ENCODE measurements around the gene NFATC1.

Gene NFATC1

DNA sequence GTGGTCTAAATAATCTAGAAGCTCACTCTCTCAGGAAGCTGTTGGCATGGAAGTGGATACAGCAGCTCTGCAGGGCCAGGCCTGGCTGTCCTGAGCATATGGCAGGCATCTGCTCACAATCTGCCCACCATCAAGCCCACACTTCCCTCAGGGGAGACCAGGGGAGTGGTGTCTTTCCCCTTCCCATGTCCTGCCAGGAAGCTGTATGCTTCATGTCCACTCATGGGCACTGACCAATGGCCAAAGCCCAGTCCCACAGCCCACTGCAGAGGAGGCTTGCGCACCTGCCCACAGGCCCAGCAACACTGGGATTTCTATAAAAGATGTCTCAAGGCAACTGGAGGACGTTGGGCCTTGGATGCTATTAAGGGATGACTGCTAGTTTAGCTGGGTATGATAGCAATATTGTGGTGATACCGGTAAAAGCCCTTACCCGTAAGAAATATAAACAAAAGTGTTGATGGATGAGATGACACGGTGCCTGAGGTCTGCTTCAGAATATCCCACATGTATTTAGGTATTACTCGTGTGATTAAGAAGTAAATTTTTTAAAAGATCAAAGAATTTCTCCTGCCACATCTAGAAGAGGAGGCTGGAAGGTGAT is 177.2 kb downstream of the NFATC1 start:
- DNase-seq (ENCODE audit: low read depth) = no peak

DNA sequence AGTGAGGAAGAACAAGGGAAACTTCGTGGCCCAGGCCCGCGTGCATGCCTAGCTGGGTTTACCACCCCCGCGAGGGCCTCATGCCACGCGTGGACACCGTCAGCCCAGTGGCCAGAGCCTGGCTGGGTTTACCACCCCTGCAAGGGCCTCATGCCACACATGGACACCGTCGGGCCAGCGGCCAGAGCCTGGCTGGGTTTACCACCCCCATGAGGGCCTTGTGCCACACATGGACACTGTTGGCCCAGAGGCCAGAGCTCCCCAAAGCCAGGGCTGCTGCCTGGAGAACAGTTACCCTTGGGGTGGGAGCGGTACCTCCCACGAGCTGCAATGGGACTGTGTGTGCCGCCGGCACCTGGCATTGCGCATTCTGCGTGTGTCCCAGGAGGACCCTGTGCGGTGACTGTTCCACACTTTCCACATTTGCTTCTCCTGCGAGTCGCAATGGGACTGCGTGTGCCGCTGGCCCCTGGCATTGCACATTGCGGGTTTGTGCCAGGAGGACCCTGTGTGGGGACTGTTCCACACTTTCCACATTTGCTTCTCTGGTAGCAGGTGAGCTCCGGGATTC is 178.3 kb downstream of the NFATC1 start:
- DNase-seq (ENCODE audit: low read depth) = no peak

- DNase-seq (ENCODE audit: low read depth) = no peak
These were observed 179.3 kb downstream of the NFATC1 start for GRCh38 chr18:79574938-79575525.

- DNase-seq (ENCODE audit: low read depth) = no peak
These were observed 180.4 kb downstream of the NFATC1 start for GRCh38 chr18:79575891-79576685.

- DNase-seq (ENCODE audit: low read depth) = no peak
These were observed 181.1 kb downstream of the NFATC1 start for GRCh38 chr18:79576686-79577351.

DNA sequence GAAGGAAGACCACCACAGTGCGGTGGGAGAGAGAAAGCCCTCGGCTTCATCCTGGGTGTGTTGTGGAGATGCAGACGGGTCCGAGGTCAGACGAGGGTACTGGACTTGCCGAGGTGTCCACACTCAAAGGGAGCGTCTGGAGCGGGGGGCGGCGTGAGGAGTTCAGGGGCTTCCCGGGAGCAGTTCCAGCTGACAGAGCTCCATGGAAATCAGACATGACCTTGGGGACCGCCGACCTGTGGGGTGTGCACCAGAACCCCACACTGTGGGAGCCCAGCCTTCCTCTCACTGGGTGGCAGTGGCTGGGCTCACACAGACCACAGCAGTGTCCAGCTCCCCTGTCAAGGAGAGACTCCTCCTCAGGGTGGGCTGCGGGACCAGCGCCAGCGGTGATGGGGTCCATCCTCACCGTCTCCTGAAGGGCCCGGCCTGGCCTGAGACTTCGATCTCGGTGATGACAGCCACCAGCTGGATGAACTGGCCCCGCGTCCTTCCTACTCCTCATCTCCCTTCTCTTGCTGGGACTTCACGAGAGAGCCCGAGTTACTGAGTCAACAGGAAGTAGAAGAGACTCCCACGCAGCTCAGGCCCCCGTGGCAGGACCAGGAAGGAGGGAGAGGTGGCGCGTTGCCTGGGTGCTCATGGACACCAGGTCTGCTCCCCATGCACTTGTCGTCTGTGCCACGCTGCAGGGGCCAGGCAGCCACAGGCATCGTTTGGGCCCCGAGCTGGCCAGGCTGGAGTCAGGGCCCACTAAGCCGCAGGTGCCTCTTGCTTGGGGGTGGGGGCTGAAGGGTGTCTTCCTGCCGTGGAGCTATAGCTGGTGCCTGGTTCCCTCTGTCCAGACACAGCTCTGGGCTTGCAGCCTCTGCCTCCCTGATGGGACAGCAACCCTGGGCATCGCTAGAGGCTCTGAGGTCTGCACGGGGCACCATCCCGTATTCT is 182.0 kb downstream of the NFATC1 start:
- DNase-seq (ENCODE audit: low read depth) = no peak

GRCh38 chr18:79578396-79579260 is 182.9 kb downstream of the NFATC1 start:
- no peak for DNase-seq (ENCODE audit: low read depth)

All from T follicular helper cell (primary cell).